Fibroblast of skin of back (primary cell): ENCODE data around the gene PLCG1.

Experiments
- DNase-seq: peaks from one replicate; pipeline ENCODE4 v3.0.0-alpha.2; 2013

The PLCG1 gene

DNA sequence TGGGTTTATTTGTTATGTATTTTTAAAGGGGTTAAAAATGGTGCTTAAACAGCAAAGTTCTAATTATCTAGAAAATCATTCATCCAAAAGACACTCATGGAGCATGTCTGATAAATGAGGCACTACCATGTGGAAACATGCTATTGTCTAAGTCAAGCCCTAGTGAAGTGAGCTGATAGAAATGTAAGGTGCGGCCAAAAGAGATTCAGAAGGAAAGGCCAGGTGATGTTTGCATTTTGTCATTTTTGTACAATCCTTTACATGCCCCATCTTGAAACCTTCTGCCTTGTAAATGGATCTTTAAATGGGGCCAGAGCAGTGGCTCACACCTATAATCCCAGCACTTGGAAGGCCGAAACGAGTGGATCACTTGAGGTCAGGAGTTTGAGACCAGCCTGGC lies 77.3 kb downstream of the PLCG1 start:
- no peak for DNase-seq

DNA sequence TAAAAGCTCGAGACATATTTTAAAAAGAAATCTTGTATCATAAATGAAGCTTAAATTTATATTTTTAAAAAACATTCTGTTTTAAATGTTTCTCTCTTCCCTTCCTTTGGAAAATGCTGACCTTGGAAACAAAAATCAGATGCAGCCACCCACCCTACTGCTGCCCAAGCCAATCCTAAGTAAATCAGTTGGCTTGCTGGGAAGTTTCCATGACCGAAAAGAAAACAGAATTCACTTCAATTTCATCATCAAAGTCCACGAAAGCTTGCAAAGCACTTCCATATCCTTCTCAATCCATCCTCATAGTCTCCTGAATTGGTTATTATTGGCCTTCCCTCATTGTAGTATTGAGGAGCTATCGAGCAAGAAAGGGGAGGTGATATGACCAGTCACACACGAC lies 80.1 kb downstream of the PLCG1 start:
- DNase-seq: no peak

DNA sequence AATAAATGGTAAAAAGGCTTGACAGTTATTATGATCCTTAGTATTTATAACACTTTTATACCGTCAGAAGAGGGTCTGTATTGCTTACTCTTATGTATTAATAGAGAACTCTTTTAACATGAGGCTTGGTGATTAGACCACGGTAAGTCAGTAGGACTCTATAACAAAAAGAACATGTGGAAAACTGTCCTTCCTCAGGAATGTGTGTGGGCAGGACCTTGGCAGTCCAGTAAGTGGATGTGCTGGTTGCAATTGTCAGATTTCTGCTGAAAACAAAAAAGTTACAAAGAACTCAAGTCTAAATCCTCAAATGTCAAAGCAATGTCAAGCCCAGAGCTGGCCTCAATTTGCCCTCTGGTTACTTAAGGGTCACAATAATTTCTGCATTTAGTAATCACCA lies 81.1 kb downstream of the PLCG1 start:
- DNase-seq: no peak

DNA sequence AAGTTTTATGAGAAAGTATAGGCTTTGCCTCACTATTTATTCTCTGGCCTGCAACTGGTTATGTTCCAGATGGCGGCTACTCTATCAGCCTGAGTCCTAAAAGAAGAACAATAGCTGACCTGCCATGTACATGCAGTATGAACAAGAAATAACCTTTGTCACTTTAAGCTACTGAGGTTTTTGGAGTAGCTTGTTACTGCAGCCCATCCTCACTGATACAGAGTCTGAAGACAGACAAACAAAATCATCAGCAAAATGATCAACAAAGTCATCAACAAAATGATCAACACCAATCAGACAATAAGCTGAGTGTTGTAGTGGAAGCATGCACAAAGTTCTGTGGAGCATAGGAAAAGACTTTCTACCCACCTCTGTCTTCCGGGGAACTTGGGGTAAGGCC lies 82.5 kb downstream of the PLCG1 start:
- no peak for DNase-seq

DNA sequence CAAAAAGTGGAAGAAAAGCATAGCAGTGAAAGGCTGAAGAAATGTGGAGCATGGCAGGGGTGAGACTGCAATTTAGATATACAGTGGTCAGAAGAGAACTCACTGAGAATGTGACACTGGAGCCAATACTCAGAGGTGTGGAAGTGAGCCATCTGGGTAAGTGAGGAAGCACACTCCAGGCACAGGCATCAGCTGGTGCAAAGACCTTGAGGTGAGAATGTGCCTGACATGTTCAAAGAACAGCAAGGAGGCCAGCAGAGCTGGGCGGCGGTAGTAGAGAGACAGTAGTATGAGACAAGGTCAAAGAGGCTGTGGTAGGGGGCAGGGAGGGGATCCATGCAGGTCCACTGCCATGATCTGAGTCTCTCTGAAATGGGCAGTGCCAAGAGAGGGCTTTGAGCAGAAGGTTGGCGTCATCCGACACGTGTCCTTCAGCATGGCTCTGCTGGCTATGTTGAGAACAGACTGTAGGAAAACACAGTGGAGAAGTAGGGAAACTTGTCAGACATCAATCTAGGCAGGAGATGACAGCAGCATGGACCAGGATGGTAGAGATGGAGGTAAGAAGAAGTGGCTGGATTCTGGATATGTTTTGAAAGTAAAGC lies 84.4 kb downstream of the PLCG1 start:
- DNase-seq: no peak

DNA sequence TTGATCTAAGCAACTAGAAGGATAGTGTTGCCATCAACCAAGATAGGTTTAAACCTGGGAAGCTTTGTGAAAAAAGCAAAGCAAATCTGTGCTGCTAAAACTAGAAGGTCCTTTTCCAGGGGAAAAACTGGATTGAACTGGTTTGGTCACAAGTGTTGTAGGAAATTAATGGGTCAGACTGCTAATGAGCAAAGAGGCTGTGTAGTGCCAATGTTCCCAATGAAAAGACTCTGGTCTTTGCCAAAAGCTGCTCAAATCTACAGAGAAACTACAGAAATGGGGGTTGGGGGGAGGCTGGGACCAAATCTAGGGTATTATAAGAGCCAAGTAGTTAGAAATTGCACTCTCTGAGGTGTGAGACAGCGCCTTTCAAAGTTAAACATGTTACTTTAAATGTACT lies 85.0 kb downstream of the PLCG1 start:
- DNase-seq: no peak

DNA sequence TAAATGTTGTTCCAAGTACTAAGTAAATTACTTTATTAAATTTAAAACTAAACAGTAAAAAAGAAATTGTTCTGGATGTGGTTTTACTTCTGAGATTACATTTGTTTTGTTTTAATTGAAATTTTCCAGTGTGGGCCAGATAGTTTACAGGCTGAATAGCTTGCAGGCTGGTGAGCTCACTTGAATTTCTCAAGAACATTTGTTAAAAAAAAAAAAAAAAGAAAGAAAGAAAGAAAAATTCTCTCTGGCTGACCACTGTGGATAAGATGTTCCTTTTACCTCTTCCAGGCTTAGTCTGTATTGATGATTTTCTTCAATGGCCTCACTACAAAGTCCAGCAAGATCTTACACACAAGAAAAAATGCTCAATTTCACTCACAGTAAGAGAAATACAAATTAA lies 85.4 kb downstream of the PLCG1 start:
- DNase-seq: no peak

DNA sequence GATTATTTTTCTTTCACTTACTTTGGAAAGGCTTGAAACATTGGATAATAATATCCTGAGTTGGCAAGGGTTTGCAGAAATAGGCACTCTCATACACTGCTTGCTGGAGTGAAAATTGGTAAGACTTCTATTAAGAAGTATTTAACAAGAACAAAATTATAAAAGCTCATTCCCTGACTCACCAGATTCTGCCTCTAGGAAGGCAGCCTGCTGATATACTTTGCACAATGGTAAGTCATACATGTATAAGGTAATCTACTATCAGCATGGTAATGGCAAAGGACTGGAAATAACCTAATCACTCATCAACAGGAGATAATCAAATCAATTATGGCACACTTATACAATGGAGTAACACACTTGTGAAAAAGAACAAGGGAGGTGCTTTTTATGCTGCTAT lies 85.8 kb downstream of the PLCG1 start:
- no peak for DNase-seq

DNA sequence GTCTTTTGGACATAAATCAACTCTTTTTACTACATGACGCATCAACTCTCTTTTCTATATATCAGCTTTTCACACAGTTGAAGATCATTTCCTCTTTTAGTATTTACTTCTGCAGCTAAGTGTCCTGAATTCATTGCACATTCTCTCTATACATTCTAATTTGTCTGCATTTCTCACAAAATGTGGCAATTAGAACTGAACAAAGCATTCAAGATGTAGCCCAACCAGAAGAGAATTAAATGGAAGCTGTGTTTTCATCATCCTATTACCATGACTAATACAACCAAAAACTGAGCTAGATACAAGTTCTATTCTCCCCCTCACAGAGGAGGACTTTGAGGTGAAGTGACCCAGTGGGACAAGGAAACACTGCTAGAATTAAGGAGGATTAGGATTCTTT lies 86.9 kb downstream of the PLCG1 start:
- no peak for DNase-seq

DNA sequence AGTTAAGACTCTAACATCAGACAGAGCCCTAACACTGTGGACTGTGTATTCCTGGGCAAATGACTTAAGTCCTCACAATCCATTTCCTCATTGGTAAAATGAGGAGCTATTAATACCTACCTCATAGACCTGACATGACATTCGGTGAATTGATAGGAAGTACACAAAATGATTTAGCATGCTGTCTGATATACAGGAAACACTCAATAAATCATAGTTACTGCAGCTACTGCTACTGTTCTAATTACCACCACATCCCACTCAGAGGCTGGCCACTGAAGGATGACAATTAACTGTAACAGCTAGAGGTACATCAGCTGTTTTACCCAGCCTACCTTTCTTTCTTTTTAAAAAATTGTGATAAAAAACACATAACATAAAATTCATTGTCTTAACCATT lies 87.7 kb downstream of the PLCG1 start:
- no peak for DNase-seq

DNA sequence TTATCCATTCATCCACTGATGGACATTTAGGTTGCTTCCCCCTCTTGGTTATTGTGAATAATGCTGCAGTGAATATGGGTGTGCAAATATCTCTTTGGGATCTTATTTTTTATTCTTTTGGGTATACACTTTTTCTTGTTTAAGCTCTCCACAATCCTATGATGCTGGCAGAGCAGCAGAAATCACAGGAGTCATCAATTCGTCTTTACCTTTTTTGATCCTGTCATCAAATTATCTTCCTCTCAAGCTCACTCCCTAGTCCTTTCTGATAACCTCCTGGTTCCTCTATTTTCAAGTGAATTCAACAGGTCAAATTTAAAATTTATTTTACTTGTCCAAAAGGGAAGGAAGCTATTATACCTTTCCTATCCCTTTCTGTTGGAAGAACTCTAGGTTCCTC lies 89.1 kb downstream of the PLCG1 start:
- no peak for DNase-seq
